Neutrophil (primary cell): Measurements from ENCODE around the gene ATXN1.
"Not testable (repeated sequence)": the region's sequence is repeated elsewhere in the genome, so short reads cannot be mapped to it uniquely, and the experiment has no call there.

Experiments
- H3K27ac ChIP-seq: fragments of 200-600 bp; sonication (generic); 2 replicates; pipeline ENCODE4 v1.5.1; 2016; ENCODE audit warnings: mild to moderate bottlenecking, moderate library complexity
- H3K27me3 ChIP-seq: fragments of 200-600 bp; sonication (generic); 2 replicates; pipeline ENCODE4 v1.6.0; 2016; ENCODE audit warnings: mild to moderate bottlenecking
- H3K36me3 ChIP-seq: fragments of 200-600 bp; sonication (generic); 2 replicates; pipeline ENCODE4 v1.5.1; 2017
- H3K4me1 ChIP-seq, 2 experiments: fragments of 200-600 bp in 1 of 2; sonication (generic) in 1 of 2; 1 replicate in 1 of 2; 2 replicates in 1 of 2; pipeline versions ENCODE4 v1.5.1 to v1.6.1; 2013 to 2016; ENCODE audit warnings: low read depth in 1 of 2, low read length in 1 of 2, mild to moderate bottlenecking in 1 of 2, moderate library complexity in 1 of 2; ENCODE audit not compliant: control insufficient read depth in 1 of 2, insufficient read depth in 1 of 2
- H3K4me3 ChIP-seq, 2 experiments: fragments of 200-600 bp in 1 of 2; sonication (generic) in 1 of 2; 1 replicate in 1 of 2; 2 replicates in 1 of 2; pipeline ENCODE4 v1.5.1; 2013 to 2016; ENCODE audit warnings: low read depth in 1 of 2, low read length in 1 of 2, mild to moderate bottlenecking in 1 of 2, moderate library complexity in 1 of 2
- H3K9me3 ChIP-seq: fragments of 200-600 bp; sonication (generic); 2 replicates; pipeline ENCODE4 v1.5.1; 2016
- CTCF ChIP-seq: fragments of 200-600 bp; sonication (generic); IDR thresholded peaks from 2 replicates; pipeline ENCODE4 v1.5.1; 2016; ENCODE audit warnings: antibody characterized with exemption

ATXN1 gene

GRCh38 chr6:16391451-16391912, 369.8 kb downstream of the ATXN1 start:
- no peaks in the 10 kb centered on the region for H3K4me1 ChIP-seq
- peak overlapping the region; percentile 42 for H3K27ac ChIP-seq
- H3K9me3 ChIP-seq = no peaks in the 10 kb centered on the region
- no peak overlapping the region for H3K4me3 ChIP-seq
- peaks cover 5% of the 10 kb centered on the region for H3K36me3 ChIP-seq
- no peaks in the 10 kb centered on the region for H3K27me3 ChIP-seq
- no peak for TF ChIP-seq CTCF

GRCh38 chr6:16390909-16391450, 370.3 kb downstream of the ATXN1 start:
- H3K27me3 ChIP-seq, H3K36me3 ChIP-seq: not testable (repeated sequence)
- peak overlapping the region; percentile 42 for H3K27ac ChIP-seq

GRCh38 chr6:16389642-16390041, 371.6 kb downstream of the ATXN1 start:
- no peaks in the 10 kb centered on the region for H3K27me3 ChIP-seq
- no peaks in the 10 kb centered on the region for H3K4me1 ChIP-seq
- H3K27ac ChIP-seq = no peak overlapping the region
- no peak overlapping the region for H3K4me3 ChIP-seq
- no peak for TF ChIP-seq CTCF
- H3K36me3 ChIP-seq = peaks cover 5% of the 10 kb centered on the region
- no peaks in the 10 kb centered on the region for H3K9me3 ChIP-seq

More at GRCh38 chr6:16390909-16391450, 370.3 kb downstream of the ATXN1 start:
- not testable (repeated sequence) for H3K4me3 ChIP-seq, H3K4me1 ChIP-seq, H3K9me3 ChIP-seq

GRCh38 chr6:16388488-16388887, 372.8 kb downstream of the ATXN1 start:
- Histone ChIP-seq H3K27ac (no peak overlapping the region), H3K9me3 (no peaks in the 10 kb centered on the region), H3K4me3 (no peak overlapping the region), H3K27me3 (no peaks in the 10 kb centered on the region), H3K4me1 (no peaks in the 10 kb centered on the region), H3K36me3 (peaks cover 5% of the 10 kb centered on the region)
- TF ChIP-seq CTCF = no peak

GRCh38 chr6:16386057-16386456, 375.2 kb downstream of the ATXN1 start:
- Histone ChIP-seq H3K4me1 (no peaks in the 10 kb centered on the region), H3K9me3 (no peaks in the 10 kb centered on the region), H3K36me3 (peaks cover 7% of the 10 kb centered on the region), H3K27ac (no peak overlapping the region), H3K4me3 (no peak overlapping the region), H3K27me3 (no peaks in the 10 kb centered on the region)
- no peak for TF ChIP-seq CTCF

- no peak for TF ChIP-seq CTCF
- Histone ChIP-seq H3K9me3 (no peaks in the 10 kb centered on the region), H3K27ac (no peak overlapping the region), H3K4me1 (no peaks in the 10 kb centered on the region), H3K36me3 (peaks cover 14% of the 10 kb centered on the region), H3K27me3 (no peaks in the 10 kb centered on the region), H3K4me3 (no peak overlapping the region)
Measured at GRCh38 chr6:16383607-16384206, 377.6 kb downstream of the ATXN1 start.

GRCh38 chr6:16381968-16382367, 379.3 kb downstream of the ATXN1 start:
- not testable (repeated sequence) for H3K36me3 ChIP-seq, H3K9me3 ChIP-seq, H3K4me1 ChIP-seq, H3K4me3 ChIP-seq, H3K27me3 ChIP-seq, H3K27ac ChIP-seq
